Glomerular visceral epithelial cell (primary cell): Measurements from ENCODE around the gene RPL18.
"Not testable (repeated sequence)": the region's sequence is repeated elsewhere in the genome, so short reads cannot be mapped to it uniquely, and the experiment has no call there.

Experiments
- DNase-seq: peaks from one replicate; pipeline ENCODE4 v3.0.0-alpha.2; 2016; ENCODE audit errors: extremely low spot score

The RPL18 gene

GRCh38 chr19:48644839-48645619, 26.1 kb upstream of the RPL18 start:
- peak; percentile 63 for DNase-seq

GRCh38 chr19:48644355-48644754, 25.4 kb upstream of the RPL18 start:
- DNase-seq, result no peak

- DNase-seq, result no peak
These were observed 23.9 kb upstream of the RPL18 start for GRCh38 chr19:48642862-48643261.

- no peak for DNase-seq
These were observed 22.9 kb upstream of the RPL18 start for GRCh38 chr19:48641850-48642249.

- DNase-seq, result no peak
These were observed 20.8 kb upstream of the RPL18 start for GRCh38 chr19:48639483-48640375.

- no peak for DNase-seq
These were observed 19.9 kb upstream of the RPL18 start for GRCh38 chr19:48638831-48639381.

GRCh38 chr19:48637948-48638830, 19.2 kb upstream of the RPL18 start:
- DNase-seq, result peak; percentile 93

- peak; percentile 99 for DNase-seq
These were observed 18.5 kb upstream of the RPL18 start for GRCh38 chr19:48637449-48637947.

GRCh38 chr19:48636859-48637448, 18.0 kb upstream of the RPL18 start, which contains the start of gene DBP:
Gene DBP, minus strand, starts transcription at chr19:48637379. Its CDS starts 385 bp downstream, at chr19:48636994.
- DNase-seq, result no peak

- DNase-seq, result no peak
These were observed 17.2 kb upstream of the RPL18 start for GRCh38 chr19:48635966-48636858.

- peak; percentile 67 for DNase-seq
These were observed 16.4 kb upstream of the RPL18 start for GRCh38 chr19:48635263-48635965.

- DNase-seq, result peak; percentile 94
These were observed 15.7 kb upstream of the RPL18 start for GRCh38 chr19:48634424-48635262.

- no peak for DNase-seq
These were observed 15.0 kb upstream of the RPL18 start for GRCh38 chr19:48634036-48634342.

GRCh38 chr19:48633148-48634035, 14.4 kb upstream of the RPL18 start:
- DNase-seq, result no peak

- peak; percentile 66 for DNase-seq
These were observed 13.7 kb upstream of the RPL18 start for GRCh38 chr19:48632692-48633147.

- DNase-seq, result not testable (repeated sequence)
These were observed 13.3 kb upstream of the RPL18 start for GRCh38 chr19:48632286-48632685.

- no peak for DNase-seq
These were observed 12.2 kb upstream of the RPL18 start for GRCh38 chr19:48631225-48631624.
